Stimulated activated CD8-positive, alpha-beta memory T cell treated with anti-CD3 and anti-CD28 coated beads, Interleukin-7, amount 100 ng/mL, for 24 hours (primary cell): ENCODE data around the gene PIK3C2G.
"Not testable (repeated sequence)": the region's sequence is repeated elsewhere in the genome, so short reads cannot be mapped to it uniquely, and the experiment has no call there.

Experiments used
- DNase-seq: peaks from one replicate; pipeline ENCODE4 v3.0.0-alpha.2; 2020; ENCODE audit warnings: low read depth

The PIK3C2G gene

GRCh38 chr12:18646286-18646890 is 385.1 kb downstream of the PIK3C2G start:
- no peak for DNase-seq

DNA sequence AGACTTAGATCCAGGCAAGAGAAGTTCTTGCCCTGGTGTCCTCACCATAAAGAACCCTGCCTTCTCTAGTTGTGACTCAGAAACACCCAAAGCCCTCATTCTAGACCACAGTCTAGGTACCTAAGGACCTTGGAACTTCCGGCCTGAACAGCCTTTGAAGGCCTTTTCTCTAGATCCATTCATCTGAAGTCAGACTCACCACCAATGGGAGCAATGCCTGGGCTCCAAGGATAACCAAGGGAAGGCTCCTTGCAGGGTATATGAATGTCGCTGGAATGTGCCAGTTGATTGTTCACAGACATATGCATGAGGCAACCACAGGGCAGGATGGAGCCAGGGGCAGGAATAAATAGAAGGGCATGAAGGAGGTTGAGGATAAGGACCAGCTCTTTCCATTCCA is 390.2 kb downstream of the PIK3C2G start:
- no peak for DNase-seq

GRCh38 chr12:18652596-18652995 is 391.3 kb downstream of the PIK3C2G start:
- no peak for DNase-seq

- no peak for DNase-seq
These were observed 392.1 kb downstream of the PIK3C2G start for GRCh38 chr12:18653465-18653864.

- DNase-seq, result no peak
These were observed 394.0 kb downstream of the PIK3C2G start for GRCh38 chr12:18655351-18655750.

GRCh38 chr12:18658179-18658578 is 396.9 kb downstream of the PIK3C2G start:
- DNase-seq, result no peak

DNA sequence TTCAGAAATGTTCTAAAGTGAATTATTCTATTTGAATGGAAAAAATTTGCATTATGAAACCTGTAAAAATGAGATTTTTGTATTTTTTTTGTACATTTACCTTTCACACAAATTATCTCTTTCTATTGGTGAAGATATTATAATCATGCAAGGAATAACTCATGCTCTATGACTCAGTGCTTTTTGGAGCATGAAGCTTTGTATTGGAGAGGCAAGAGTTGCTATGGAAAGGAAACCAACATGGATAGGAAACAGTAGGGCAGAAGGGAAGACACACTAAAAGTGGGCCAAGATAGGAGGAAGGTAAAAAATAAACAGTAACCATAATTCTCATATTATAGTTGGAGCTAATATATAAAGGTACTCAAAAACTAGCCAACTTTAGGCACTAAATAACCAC is 397.5 kb downstream of the PIK3C2G start:
- DNase-seq, result no peak

DNA sequence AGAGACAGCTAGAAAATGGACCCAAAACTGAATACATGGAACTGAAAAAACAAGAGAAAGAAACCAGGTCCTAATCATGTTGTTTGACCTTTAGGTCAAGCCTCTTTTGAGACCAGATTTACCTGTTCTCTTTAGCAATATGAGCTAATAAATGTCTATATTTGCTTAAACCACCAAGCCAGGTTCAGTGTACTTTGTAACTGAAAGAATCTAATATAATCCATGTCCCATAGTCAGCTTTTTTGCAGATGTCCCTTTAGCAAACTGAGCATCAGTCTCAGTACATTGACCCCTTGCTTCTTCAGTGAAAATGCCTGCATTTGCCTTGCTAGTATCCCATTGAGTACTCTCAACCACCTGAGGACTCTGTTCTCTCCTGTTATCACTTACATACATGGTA is 414.8 kb downstream of the PIK3C2G start:
- no peak for DNase-seq

DNA sequence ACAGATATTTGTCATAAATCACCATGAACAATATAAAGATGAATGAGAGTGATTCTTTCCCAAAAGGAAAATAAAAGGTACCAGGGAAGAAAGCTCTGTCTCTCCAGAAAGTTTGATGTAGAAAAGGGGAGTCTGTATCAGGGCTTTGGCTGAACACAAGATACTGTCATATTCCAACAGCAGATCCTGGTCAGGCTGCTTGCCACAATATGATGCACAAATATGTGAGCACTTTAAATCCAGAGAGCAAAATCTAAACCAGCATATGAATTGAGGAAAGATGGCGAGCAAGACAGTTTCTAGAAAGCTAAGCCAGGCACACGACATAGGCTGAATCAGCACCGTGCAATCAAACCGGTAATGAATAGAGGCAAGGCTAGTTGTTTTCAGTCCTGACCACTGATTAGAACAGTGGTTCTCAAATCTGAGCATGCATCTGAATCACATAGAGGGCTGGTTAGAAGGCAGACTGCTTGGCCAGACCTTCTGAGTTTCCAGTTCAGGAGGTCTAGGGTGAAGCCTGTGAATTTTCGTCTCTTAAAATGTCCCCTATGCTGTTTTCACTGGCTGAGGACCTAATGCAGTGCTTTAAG is 415.8 kb downstream of the PIK3C2G start:
- DNase-seq, result no peak

DNA sequence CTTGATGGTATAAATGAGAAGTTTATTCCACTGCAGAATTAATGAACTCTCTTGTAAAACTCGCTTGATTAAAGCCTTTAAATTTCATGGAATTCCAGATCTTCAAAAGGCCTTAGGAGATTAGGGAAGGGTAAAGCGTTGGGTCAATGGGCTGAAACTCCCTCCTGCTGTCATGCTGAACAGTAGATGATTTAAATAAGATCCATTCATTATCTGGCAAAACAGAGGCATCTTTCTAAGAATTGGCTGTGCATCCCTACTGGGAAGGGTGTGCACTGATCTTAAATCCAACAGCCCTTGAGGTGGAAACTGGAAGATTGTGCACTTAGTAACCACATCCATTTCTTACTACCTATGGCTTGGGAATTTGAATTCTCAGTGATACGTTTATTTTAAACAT is 420.5 kb downstream of the PIK3C2G start:
- no peak for DNase-seq

DNA sequence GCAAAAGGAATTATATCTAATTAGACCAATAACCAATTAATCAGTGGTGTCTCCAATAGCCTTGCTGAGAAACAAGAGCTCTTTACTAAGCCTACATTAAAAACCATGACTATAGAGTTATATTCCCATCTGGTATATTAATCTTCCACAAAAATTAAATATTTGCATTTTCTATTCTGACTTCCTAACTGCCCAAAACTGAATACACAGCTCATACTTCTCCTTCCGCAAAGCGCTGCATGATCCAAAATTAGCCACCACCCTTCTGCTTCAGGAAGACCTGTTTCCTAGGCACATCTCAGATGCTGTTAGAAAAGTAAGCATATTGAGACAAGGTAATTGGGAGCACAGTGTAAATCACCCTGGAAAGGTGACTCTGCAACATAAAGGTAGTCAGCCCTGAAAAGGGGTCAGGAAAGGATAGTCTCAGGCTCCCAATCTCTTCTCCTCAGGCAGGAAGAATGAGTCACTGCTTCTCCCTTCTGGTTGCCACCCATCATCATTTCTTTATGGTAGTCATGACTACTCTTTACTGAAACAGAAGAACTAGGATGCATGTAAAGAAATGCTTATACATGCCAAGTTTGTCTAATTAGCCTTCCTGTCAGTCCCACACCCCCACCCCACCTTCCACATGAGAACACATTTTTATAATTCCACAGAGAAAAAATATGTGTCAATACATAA is 422.2 kb downstream of the PIK3C2G start:
- no peak for DNase-seq

DNA sequence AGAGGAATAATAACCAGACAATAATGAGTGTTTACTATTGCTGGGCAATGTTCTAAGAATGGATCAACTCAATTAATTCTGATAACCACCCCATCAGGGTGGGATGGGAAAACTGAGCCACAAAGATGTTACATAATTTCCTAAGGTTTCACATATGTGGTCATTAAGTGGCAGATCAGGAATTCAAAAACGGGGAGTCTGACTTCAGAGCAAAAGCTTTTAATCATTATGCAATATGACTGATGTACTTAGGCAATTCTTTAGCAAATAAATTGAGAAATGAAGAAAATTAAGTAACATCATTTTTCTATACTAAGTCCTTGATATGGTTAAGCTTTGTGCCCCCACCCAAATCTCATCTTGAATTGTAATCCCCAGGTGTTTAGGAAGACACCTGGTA is 423.1 kb downstream of the PIK3C2G start:
- no peak for DNase-seq

- DNase-seq, result no peak
These were observed 428.5 kb downstream of the PIK3C2G start for GRCh38 chr12:18689771-18690170.

GRCh38 chr12:18690653-18691052 is 429.3 kb downstream of the PIK3C2G start:
- DNase-seq, result no peak

DNA sequence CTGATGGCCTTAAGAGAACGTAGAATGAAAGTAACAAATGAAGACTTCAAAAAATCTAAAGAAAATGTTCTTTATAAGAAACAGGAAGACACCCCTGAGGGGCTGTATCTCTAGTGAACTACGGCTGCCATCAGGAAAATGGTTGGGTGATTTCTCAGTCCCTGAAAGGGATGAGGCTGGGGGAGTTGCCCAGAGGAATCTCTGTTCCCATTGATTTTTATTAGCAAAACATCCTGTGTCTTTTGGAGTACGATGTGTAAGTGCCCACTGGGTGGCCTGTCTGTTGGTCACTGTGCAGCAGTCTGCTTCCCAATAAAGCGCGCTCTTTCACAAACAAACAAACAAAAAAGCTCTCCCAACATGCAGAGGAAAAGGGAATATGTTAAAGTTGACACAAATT is 432.7 kb downstream of the PIK3C2G start:
- not testable (repeated sequence) for DNase-seq

- DNase-seq, result no peak
These were observed 435.8 kb downstream of the PIK3C2G start for GRCh38 chr12:18696971-18697602.
